Measurements from ENCODE around the gene NACC2. TPM values are rescaled to one million over a fixed set of nuclear protein-coding genes. Genes with fewer than 3 reads are reported as not detected.

NACC2 gene
- total and polyA plus RNA-seq, 10 of the 15 experiments (the other 5 are each of a cell fraction or from before 2014, with no cell fraction given) = 0.66 to 14.7 (median 3.5) TPM

GRCh38 chr9:135995816-135996215 lies 99.3 kb downstream of the NACC2 start:
- no peak for FAIRE-seq
- no TSS peak for BruUV-seq (replicated peaks)
- 81% methylated on average over 21 of the region's 21 CpGs for WGBS (ENCODE audit: insufficient coverage, insufficient replicate concordance, low lambda C conversion rate, missing lambda C conversion rate)

More at GRCh38 chr9:135995816-135996215, 99.3 kb downstream of the NACC2 start:
- Histone ChIP-seq H3K27ac (ENCODE audit: control insufficient read depth, insufficient read depth) (no peak overlapping the region), H3K79me2 (ENCODE audit: control insufficient read depth, insufficient read depth, low read length) (no peaks in the 10 kb centered on the region), H4K20me1 (ENCODE audit: control insufficient read depth, insufficient read depth) (no peaks in the 10 kb centered on the region), H3K36me3 (ENCODE audit: control insufficient read depth in 2 of 2, insufficient read depth in 2 of 2, low read length in 1 of 2) (no peaks in the 10 kb centered on the region), H3K9ac (ENCODE audit: control insufficient read depth, insufficient read depth, low read length) (no peak overlapping the region), H3K4me3 (no peak overlapping the region), H3K4me2 (ENCODE audit: control insufficient read depth, insufficient read depth) (no peak overlapping the region), H3K27me3 (replicated peaks in 1 of 2; ENCODE audit: control insufficient read depth in 2 of 2, insufficient read depth in 2 of 2, low read length in 1 of 2) (no peaks in the 10 kb centered on the region), H2AFZ (ENCODE audit: control insufficient read depth, low read depth, low read length) (no peak overlapping the region), H3K4me1 (ENCODE audit: control insufficient read depth, insufficient read depth, low read length) (peaks cover 6% of the 10 kb centered on the region), H3K9me3 (replicated peaks; ENCODE audit: control insufficient read depth, insufficient read depth, low read length) (no peaks in the 10 kb centered on the region)
- TF ChIP-seq SKIL (IDR thresholded peaks at IDR 0.05; ENCODE audit: low read depth, poor library complexity, severe bottlenecking) (no peak), BMI1 (IDR thresholded peaks at IDR 0.05; ENCODE audit: borderline replicate concordance) (no peak), SMAD5 (IDR thresholded peaks at IDR 0.05; ENCODE audit: low read depth) (no peak), BRCA1 (IDR thresholded peaks at IDR 0.05; ENCODE audit: low read depth, low read length) (no peak), POLR2AphosphoS2 (IDR thresholded peaks at IDR 0.05; ENCODE audit: low read depth, low read length) (no peak), SMARCA5 (IDR thresholded peaks at IDR 0.05) (no peak), CTCF (IDR thresholded peaks at IDR 0.05 in 2 of 3, conservative IDR thresholded peaks at IDR 0.05 in 1 of 3; ENCODE audit: control insufficient read depth in 2 of 3, extremely low read depth in 1 of 3, insufficient read depth in 1 of 3, low read depth in 3 of 3, low read length in 3 of 3) (no peak), RELB (IDR thresholded peaks at IDR 0.05; ENCODE audit: low read depth) (no peak), BCLAF1 (IDR thresholded peaks at IDR 0.05) (no peak), RELA (IDR thresholded peaks at IDR 0.05; ENCODE audit: borderline replicate concordance, partially characterized antibody) (no peak), ZNF24 (IDR thresholded peaks at IDR 0.05) (no peak), MAX (IDR thresholded peaks at IDR 0.05; ENCODE audit: low read depth, low read length) (no peak), E2F4 (IDR thresholded peaks at IDR 0.05; ENCODE audit: low read depth, low read length) (no peak), ATF3 (IDR thresholded peaks at IDR 0.05; ENCODE audit: borderline replicate concordance, extremely low read depth, low read depth, low read length) (no peak)
- ATAC-seq = no peak
- RAD21 ChIA-PET (ENCODE audit: unreplicated experiment) = no interaction called here
- CTCF ChIA-PET = no interaction called here
- POLR2A ChIA-PET = no interaction called here
- in situ Hi-C loops (cut with MboI) = no loop called here
- no peak for DNase-seq (ENCODE audit: low read depth, low spot score)
- SMC1A ChIA-PET (ENCODE audit: uncharacterized antibody, unreplicated experiment) = no interaction called here
- intact Hi-C loops (cut with micrococcal nuclease; ENCODE audit: unreplicated experiment) = no loop called here

All from GM12878 (cell line).